GM12873 (cell line): ENCODE results near the gene RBM4.

Experiments
- TF ChIP-seq, protein P1 (sequence below): IDR thresholded peaks from 2 replicates; pipeline ENCODE4 v1.5.1; 2012; ENCODE audit warnings: low read depth, mild to moderate bottlenecking, moderate library complexity, low read length, control low read depth; ENCODE audit not compliant: insufficient read depth; ENCODE audit errors: missing control alignments

The RBM4 gene

DNA sequence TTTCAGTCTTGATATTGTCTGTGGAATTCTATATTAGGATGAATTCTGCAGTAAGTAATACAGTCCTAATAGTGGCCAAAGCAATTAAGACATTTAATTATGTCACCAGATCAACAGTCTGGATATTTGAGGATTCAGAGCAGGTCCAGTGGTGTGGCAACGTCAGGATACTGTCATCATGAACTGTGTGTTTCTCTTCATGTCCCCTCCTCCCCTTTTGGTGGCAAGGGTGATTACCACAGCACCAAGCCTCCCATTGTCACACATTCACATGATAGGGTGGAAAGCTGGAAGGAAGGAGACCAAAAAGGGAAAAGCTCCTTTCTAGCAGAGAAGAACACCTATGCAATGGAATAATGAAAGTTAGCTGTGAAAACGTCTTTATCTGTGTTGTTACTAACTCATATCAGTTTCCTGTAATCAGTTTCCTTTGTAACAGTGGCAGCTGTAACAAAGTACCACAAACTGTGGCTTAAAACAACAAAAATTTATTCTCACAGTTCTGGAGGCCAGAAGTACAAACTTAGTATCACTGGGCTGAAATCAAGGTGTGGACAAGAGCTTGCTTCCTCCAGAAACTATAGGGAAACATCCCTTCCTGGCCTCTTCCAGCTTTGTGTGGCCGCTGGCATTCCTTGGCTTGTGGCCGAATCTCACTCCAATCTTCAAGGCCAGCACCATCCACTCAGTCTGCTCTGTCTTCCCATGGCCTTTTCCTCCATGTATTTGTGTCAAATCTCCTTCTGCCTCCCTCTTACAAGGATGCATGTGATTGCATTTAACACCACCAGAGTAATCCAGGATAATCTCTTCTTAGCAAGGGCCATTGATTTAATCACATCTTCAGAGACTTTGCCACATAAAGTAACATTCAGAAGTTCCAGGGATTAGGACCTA is 28.5 kb upstream of the RBM4 start:
- TF ChIP-seq, protein P1, sequence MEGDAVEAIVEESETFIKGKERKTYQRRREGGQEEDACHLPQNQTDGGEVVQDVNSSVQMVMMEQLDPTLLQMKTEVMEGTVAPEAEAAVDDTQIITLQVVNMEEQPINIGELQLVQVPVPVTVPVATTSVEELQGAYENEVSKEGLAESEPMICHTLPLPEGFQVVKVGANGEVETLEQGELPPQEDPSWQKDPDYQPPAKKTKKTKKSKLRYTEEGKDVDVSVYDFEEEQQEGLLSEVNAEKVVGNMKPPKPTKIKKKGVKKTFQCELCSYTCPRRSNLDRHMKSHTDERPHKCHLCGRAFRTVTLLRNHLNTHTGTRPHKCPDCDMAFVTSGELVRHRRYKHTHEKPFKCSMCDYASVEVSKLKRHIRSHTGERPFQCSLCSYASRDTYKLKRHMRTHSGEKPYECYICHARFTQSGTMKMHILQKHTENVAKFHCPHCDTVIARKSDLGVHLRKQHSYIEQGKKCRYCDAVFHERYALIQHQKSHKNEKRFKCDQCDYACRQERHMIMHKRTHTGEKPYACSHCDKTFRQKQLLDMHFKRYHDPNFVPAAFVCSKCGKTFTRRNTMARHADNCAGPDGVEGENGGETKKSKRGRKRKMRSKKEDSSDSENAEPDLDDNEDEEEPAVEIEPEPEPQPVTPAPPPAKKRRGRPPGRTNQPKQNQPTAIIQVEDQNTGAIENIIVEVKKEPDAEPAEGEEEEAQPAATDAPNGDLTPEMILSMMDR = no peak

DNA sequence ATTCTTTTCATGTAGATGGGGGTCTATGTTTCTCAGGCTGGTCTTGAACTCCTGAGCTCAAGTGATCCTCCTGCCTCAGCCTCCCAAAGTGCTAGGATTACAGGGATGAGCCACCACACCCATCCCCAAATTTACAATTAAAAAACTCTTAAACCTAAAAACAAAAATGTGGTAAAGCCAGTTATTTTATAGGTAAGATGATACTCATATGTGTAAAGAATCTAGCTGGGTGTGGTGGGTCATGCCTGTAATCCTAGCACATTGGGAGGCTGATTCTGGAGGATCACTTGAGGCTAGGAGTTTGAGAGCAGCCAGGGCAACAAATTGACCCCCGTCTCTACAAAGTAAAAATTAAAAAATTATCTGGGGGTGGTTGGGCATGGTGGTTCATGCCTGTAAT is 26.0 kb upstream of the RBM4 start:
- TF ChIP-seq, protein P1 = no peak

DNA sequence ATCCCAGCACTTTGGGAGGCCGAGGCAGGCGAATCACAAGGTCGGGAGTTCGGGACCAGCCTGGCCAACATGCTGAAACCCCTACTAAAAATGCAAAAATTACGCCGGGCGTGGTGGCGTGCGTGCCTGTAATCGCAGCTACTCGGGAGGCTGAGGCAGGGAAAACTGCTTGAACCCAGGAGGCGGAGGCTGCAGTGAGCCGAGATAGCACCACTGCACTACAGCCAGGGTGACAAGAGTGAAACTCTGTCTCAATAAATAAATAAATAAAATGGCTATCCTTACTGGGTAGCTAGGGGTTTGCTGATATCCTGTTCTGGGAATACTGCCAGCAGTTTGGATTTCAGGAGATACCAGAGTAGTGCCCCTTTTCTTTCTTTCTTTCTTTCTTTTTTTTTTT is 24.4 kb upstream of the RBM4 start:
- TF ChIP-seq, protein P1 = no peak

- TF ChIP-seq, protein P1 = no peak
Measured at GRCh38 chr11:66616379-66617154, 21.9 kb upstream of the RBM4 start, which contains the start of gene RBM14. Gene RBM14, plus strand, starts transcription at chr11:66616630. Its CDS starts 91 bp downstream, at chr11:66616721.

- TF ChIP-seq, protein P1 = no peak
Measured at GRCh38 chr11:66617155-66617834, 21.2 kb upstream of the RBM4 start.

- TF ChIP-seq, protein P1 = no peak
Measured at GRCh38 chr11:66619080-66619554, 19.4 kb upstream of the RBM4 start.
